Loucy (cell line): ENCODE results near the gene PMAIP1.

Experiments used
- EZH2phosphoT487 ChIP-seq: fragments of 200-600 bp; IDR thresholded peaks from 2 replicates; pipeline ENCODE4 v1.6.1; 2018; ENCODE audit warnings: antibody characterized with exemption, mild to moderate bottlenecking, moderate library complexity, borderline replicate concordance
- TF ChIP-seq, protein P1 (sequence below): fragments of 200-600 bp; sonication (generic); conservative IDR thresholded peaks from 2 replicates; pipeline ENCODE4 v1.5.1; 2014; ENCODE audit warnings: mild to moderate bottlenecking, antibody characterized with exemption, low read length

DNA sequence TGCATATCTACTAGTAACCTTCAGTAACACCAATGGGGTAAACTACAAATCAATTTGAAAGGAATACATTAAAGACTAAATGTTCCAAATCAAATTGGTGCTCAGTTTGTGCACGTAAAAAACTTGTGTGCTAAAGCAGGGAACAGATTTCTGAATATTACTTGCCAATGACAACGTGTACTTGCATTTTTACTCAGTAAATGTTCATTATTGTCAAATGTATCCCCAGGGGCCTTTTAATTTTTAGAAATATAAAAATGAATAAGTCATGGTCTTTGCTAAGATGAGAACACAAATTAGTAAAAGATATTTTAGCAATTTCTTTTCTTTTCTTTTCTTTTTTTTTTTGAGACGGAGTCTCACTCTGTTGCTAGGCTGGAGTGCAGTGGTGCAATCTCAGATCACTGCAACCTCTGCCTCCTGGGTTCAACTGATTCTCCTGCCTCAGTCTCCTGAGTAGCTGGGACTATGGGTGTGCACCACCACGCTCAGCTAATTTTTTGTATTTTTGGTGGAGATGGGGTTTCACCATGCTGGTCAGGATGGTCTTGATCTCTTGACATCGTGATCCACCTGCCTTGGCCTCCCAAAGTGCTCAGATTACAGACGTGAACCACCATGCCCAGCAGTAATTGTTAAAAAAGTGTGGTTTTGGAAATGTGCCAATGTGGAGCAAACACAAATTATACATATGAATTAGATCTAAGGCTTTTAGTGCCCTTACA is 52.6 kb downstream of the PMAIP1 start:
- TF ChIP-seq, protein P1, sequence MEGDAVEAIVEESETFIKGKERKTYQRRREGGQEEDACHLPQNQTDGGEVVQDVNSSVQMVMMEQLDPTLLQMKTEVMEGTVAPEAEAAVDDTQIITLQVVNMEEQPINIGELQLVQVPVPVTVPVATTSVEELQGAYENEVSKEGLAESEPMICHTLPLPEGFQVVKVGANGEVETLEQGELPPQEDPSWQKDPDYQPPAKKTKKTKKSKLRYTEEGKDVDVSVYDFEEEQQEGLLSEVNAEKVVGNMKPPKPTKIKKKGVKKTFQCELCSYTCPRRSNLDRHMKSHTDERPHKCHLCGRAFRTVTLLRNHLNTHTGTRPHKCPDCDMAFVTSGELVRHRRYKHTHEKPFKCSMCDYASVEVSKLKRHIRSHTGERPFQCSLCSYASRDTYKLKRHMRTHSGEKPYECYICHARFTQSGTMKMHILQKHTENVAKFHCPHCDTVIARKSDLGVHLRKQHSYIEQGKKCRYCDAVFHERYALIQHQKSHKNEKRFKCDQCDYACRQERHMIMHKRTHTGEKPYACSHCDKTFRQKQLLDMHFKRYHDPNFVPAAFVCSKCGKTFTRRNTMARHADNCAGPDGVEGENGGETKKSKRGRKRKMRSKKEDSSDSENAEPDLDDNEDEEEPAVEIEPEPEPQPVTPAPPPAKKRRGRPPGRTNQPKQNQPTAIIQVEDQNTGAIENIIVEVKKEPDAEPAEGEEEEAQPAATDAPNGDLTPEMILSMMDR = no peak
- no peak for TF ChIP-seq EZH2phosphoT487
